Activated naive CD4-positive, alpha-beta T cell treated with anti-CD3 and anti-CD28 coated beads, Interleukin-2, amount 10 ng/mL, durations not matched to agents 7 days and 5 days (primary cell): ENCODE measurements around the gene KMT2E.

ENCODE experiments used
- CTCF ChIA-PET: fragments of 350-600 bp; sonication (Branson Sonifier 250); formaldehyde crosslinking; loops from one replicate; lab custom pipeline; 2021; ENCODE audit warnings: antibody characterized with exemption; lab: Charles Lee
- DNase-seq: peaks from one replicate; pipeline ENCODE4 v3.0.0-alpha.2; 2020
- H3K27ac Mint-ChIP-seq: one replicate; pipeline ENCODE4 v1.8.0; 2021; ENCODE audit warnings: mild to moderate bottlenecking, moderate library complexity, mixed read lengths
- H3K27me3 Mint-ChIP-seq: one replicate; pipeline ENCODE4 v1.8.0; 2021; ENCODE audit warnings: mild to moderate bottlenecking, mixed read lengths
- H3K36me3 Mint-ChIP-seq: one replicate; pipeline ENCODE4 v1.8.0; 2021; ENCODE audit warnings: mixed read lengths
- H3K4me1 Mint-ChIP-seq: one replicate; pipeline ENCODE4 v1.8.0; 2021; ENCODE audit warnings: mixed read lengths
- H3K4me3 Mint-ChIP-seq: one replicate; pipeline ENCODE4 v1.8.0; 2021; ENCODE audit warnings: mild to moderate bottlenecking, moderate library complexity, mixed read lengths
- H3K9me3 Mint-ChIP-seq: one replicate; pipeline ENCODE4 v1.8.0; 2021; ENCODE audit warnings: mixed read lengths

Gene KMT2E

GRCh38 chr7:105131033-105131656 lies 117.1 kb downstream of the KMT2E start:
- Mint-ChIP-seq H3K27ac (no peak overlapping the region), H3K36me3 (peaks cover 8% of the 10 kb centered on the region)
- CTCF ChIA-PET: interaction anchor here (0.7 to 1.4 kb wide), 2 partner anchors 26 to 458 kb away, joined by 3 read pairs; no protein-coding TSS in a partner anchor

GRCh38 chr7:105131890-105132289 lies 117.9 kb downstream of the KMT2E start:
- peaks cover 6% of the 10 kb centered on the region for H3K4me1 Mint-ChIP-seq
- CTCF ChIA-PET: interaction anchor here (1.4 kb wide), 1 partner anchor 457 kb away, joined by 3 read pairs; no protein-coding TSS in a partner anchor
- peaks cover 9% of the 10 kb centered on the region for H3K36me3 Mint-ChIP-seq
- no peak overlapping the region for H3K27ac Mint-ChIP-seq
- no peaks in the 10 kb centered on the region for H3K9me3 Mint-ChIP-seq
- no peak for DNase-seq
- H3K27me3 Mint-ChIP-seq: no peaks in the 10 kb centered on the region
- no peak overlapping the region for H3K4me3 Mint-ChIP-seq

More at GRCh38 chr7:105131033-105131656, 117.1 kb downstream of the KMT2E start:
- DNase-seq: no peak
- H3K4me1 Mint-ChIP-seq: peaks cover 7% of the 10 kb centered on the region
- no peak overlapping the region for H3K4me3 Mint-ChIP-seq
- no peaks in the 10 kb centered on the region for H3K9me3 Mint-ChIP-seq
- no peaks in the 10 kb centered on the region for H3K27me3 Mint-ChIP-seq

GRCh38 chr7:105132335-105132734 lies 118.3 kb downstream of the KMT2E start:
- Mint-ChIP-seq H3K4me1 (peaks cover 1% of the 10 kb centered on the region), H3K9me3 (no peaks in the 10 kb centered on the region), H3K27ac (no peak overlapping the region), H3K27me3 (no peaks in the 10 kb centered on the region), H3K36me3 (peaks cover 8% of the 10 kb centered on the region), H3K4me3 (no peak overlapping the region)
- CTCF ChIA-PET: interaction anchor here (1.4 kb wide), 1 partner anchor 457 kb away, joined by 3 read pairs; no protein-coding TSS in a partner anchor
- no peak for DNase-seq

- Mint-ChIP-seq H3K27me3 (no peaks in the 10 kb centered on the region), H3K27ac (no peak overlapping the region), H3K4me1 (no peaks in the 10 kb centered on the region), H3K36me3 (peaks cover 11% of the 10 kb centered on the region), H3K4me3 (no peak overlapping the region), H3K9me3 (no peaks in the 10 kb centered on the region)
- CTCF ChIA-PET: no interaction called here
- DNase-seq: no peak
Observed at GRCh38 chr7:105132835-105133234, 118.8 kb downstream of the KMT2E start.

GRCh38 chr7:105133358-105133757 lies 119.4 kb downstream of the KMT2E start:
- DNase-seq: no peak
- no peak overlapping the region for H3K4me3 Mint-ChIP-seq
- no peaks in the 10 kb centered on the region for H3K9me3 Mint-ChIP-seq
- H3K4me1 Mint-ChIP-seq: no peaks in the 10 kb centered on the region
- H3K36me3 Mint-ChIP-seq: peaks cover 14% of the 10 kb centered on the region
- CTCF ChIA-PET: no interaction called here
- no peak overlapping the region for H3K27ac Mint-ChIP-seq
- H3K27me3 Mint-ChIP-seq: no peaks in the 10 kb centered on the region

GRCh38 chr7:105133986-105134655 lies 120.1 kb downstream of the KMT2E start:
- DNase-seq: no peak
- Mint-ChIP-seq H3K27ac (no peak overlapping the region), H3K4me1 (no peaks in the 10 kb centered on the region), H3K36me3 (peaks cover 15% of the 10 kb centered on the region), H3K4me3 (no peak overlapping the region), H3K27me3 (no peaks in the 10 kb centered on the region), H3K9me3 (no peaks in the 10 kb centered on the region)
- CTCF ChIA-PET: interaction anchor here (1.2 kb wide), 1 partner anchor 153 kb away, joined by 3 read pairs; no protein-coding TSS in a partner anchor

GRCh38 chr7:105136221-105136620 lies 122.2 kb downstream of the KMT2E start:
- H3K9me3 Mint-ChIP-seq: no peaks in the 10 kb centered on the region
- H3K4me1 Mint-ChIP-seq: no peaks in the 10 kb centered on the region
- H3K27me3 Mint-ChIP-seq: no peaks in the 10 kb centered on the region
- H3K27ac Mint-ChIP-seq: no peak overlapping the region
- no peak for DNase-seq
- CTCF ChIA-PET: interaction anchor here (0.5 to 1.0 kb wide), 2 partner anchors 9 to 294 kb away, joined by 3 read pairs; no protein-coding TSS in a partner anchor
- no peak overlapping the region for H3K4me3 Mint-ChIP-seq
- peaks cover 20% of the 10 kb centered on the region for H3K36me3 Mint-ChIP-seq

GRCh38 chr7:105137898-105138297 lies 123.9 kb downstream of the KMT2E start:
- H3K9me3 Mint-ChIP-seq: no peaks in the 10 kb centered on the region
- no peak overlapping the region for H3K4me3 Mint-ChIP-seq

GRCh38 chr7:105139381-105139780 lies 125.4 kb downstream of the KMT2E start:
- CTCF ChIA-PET: interaction anchor here (1.5 kb wide), 1 partner anchor 256 kb away, joined by 3 read pairs; no protein-coding TSS in a partner anchor
- Mint-ChIP-seq H3K4me3 (no peak overlapping the region), H3K27ac (no peak overlapping the region), H3K4me1 (no peaks in the 10 kb centered on the region), H3K9me3 (no peaks in the 10 kb centered on the region), H3K27me3 (no peaks in the 10 kb centered on the region), H3K36me3 (peaks cover 31% of the 10 kb centered on the region)
- DNase-seq: no peak

More at GRCh38 chr7:105137898-105138297, 123.9 kb downstream of the KMT2E start:
- DNase-seq: no peak
- Mint-ChIP-seq H3K27ac (no peak overlapping the region), H3K4me1 (no peaks in the 10 kb centered on the region), H3K27me3 (no peaks in the 10 kb centered on the region), H3K36me3 (peaks cover 26% of the 10 kb centered on the region)
- CTCF ChIA-PET: interaction anchor here (1.4 kb wide), 1 partner anchor 14 kb away, joined by 3 read pairs; no protein-coding TSS in a partner anchor

- H3K36me3 Mint-ChIP-seq: peaks cover 35% of the 10 kb centered on the region
- no peaks in the 10 kb centered on the region for H3K9me3 Mint-ChIP-seq
- H3K4me3 Mint-ChIP-seq: no peak overlapping the region
- no peaks in the 10 kb centered on the region for H3K27me3 Mint-ChIP-seq
- CTCF ChIA-PET: interaction anchor here (0.7 to 1.5 kb wide), 4 partner anchors 192 to 347 kb away, joined by 3 to 4 read pairs (median 3); no protein-coding TSS in a partner anchor
- no peaks in the 10 kb centered on the region for H3K4me1 Mint-ChIP-seq
- no peak overlapping the region for H3K27ac Mint-ChIP-seq
- no peak for DNase-seq
Observed at GRCh38 chr7:105141068-105141467, 127.1 kb downstream of the KMT2E start.

GRCh38 chr7:105149827-105150226 lies 135.8 kb downstream of the KMT2E start:
- no peak for DNase-seq
- Mint-ChIP-seq H3K4me3 (no peak overlapping the region), H3K4me1 (peaks cover 3% of the 10 kb centered on the region), H3K27ac (no peak overlapping the region), H3K36me3 (peaks cover 2% of the 10 kb centered on the region), H3K9me3 (no peaks in the 10 kb centered on the region), H3K27me3 (no peaks in the 10 kb centered on the region)
- CTCF ChIA-PET: no interaction called here

GRCh38 chr7:105151152-105151551 lies 137.1 kb downstream of the KMT2E start:
- DNase-seq: no peak
- H3K4me3 Mint-ChIP-seq: no peak overlapping the region
- H3K27me3 Mint-ChIP-seq: no peaks in the 10 kb centered on the region
- peaks cover 3% of the 10 kb centered on the region for H3K4me1 Mint-ChIP-seq
- H3K27ac Mint-ChIP-seq: no peak overlapping the region
- no peaks in the 10 kb centered on the region for H3K9me3 Mint-ChIP-seq
- peaks cover 4% of the 10 kb centered on the region for H3K36me3 Mint-ChIP-seq
- CTCF ChIA-PET: interaction anchor here (0.6 kb wide), 1 partner anchor 400 kb away, joined by 4 read pairs; no protein-coding TSS in a partner anchor

- DNase-seq: no peak
- no peak overlapping the region for H3K27ac Mint-ChIP-seq
- H3K9me3 Mint-ChIP-seq: no peaks in the 10 kb centered on the region
- peaks cover 8% of the 10 kb centered on the region for H3K36me3 Mint-ChIP-seq
- H3K4me3 Mint-ChIP-seq: no peak overlapping the region
- CTCF ChIA-PET: interaction anchor here (0.7 to 1.8 kb wide), 11 partner anchors 10 to 342 kb away, joined by 3 to 7 read pairs (median 3); no protein-coding TSS in a partner anchor
- no peaks in the 10 kb centered on the region for H3K27me3 Mint-ChIP-seq
- H3K4me1 Mint-ChIP-seq: peaks cover 3% of the 10 kb centered on the region
Observed at GRCh38 chr7:105153531-105153930, 139.5 kb downstream of the KMT2E start.

- Mint-ChIP-seq H3K27ac (no peak overlapping the region), H3K4me1 (peaks cover 3% of the 10 kb centered on the region), H3K9me3 (no peaks in the 10 kb centered on the region), H3K27me3 (no peaks in the 10 kb centered on the region), H3K36me3 (peaks cover 8% of the 10 kb centered on the region), H3K4me3 (no peak overlapping the region)
- DNase-seq: no peak
- CTCF ChIA-PET: interaction anchor here (0.9 to 1.8 kb wide), 6 partner anchors 11 to 341 kb away, joined by 3 to 7 read pairs (median 3); no protein-coding TSS in a partner anchor
Observed at GRCh38 chr7:105154084-105154483, 140.1 kb downstream of the KMT2E start.
